Stimulated activated CD8-positive, alpha-beta memory T cell treated with anti-CD3 and anti-CD28 coated beads, Interleukin-4, amount 100 ng/mL, for 4 hours (primary cell): ENCODE results near the gene ACTR1A.
"Not testable (repeated sequence)": the region's sequence is repeated elsewhere in the genome, so short reads cannot be mapped to it uniquely, and the experiment has no call there.

Source experiments
- DNase-seq, 2 donors: peaks; one replicate each; pipeline ENCODE4 v3.0.0-alpha.2; 2020; ENCODE audit warnings: low read depth in 2 of 2, low spot score in 1 of 2

Gene ACTR1A

DNA sequence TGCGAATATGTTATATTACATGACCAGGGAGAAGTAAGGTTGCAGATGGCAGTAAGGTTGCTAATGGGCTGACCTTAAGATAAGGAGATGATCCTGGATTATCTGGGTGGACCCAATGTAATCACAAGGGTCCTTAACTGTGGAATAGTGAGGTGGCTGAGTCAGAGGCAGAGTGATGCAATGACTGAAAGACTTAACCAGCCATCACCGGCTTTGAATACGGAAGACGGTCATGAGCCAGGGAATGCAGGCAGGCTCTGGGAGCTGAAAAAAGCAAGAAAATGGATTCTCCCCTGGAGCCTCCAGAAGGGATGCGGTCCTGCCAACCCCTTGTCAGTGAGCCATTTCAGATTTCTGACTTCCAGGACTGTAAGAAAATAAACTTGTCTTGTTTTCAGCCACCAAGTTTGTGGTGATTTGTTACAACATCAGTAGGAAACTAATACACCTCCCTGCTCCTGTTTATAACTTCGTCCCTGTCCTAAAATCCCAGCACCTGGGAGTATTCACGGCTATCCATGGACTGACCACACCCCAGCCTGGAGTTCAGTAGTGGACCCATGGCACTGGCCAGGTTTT, 46.5 kb downstream of the ACTR1A start:
- no peak for DNase-seq

DNA sequence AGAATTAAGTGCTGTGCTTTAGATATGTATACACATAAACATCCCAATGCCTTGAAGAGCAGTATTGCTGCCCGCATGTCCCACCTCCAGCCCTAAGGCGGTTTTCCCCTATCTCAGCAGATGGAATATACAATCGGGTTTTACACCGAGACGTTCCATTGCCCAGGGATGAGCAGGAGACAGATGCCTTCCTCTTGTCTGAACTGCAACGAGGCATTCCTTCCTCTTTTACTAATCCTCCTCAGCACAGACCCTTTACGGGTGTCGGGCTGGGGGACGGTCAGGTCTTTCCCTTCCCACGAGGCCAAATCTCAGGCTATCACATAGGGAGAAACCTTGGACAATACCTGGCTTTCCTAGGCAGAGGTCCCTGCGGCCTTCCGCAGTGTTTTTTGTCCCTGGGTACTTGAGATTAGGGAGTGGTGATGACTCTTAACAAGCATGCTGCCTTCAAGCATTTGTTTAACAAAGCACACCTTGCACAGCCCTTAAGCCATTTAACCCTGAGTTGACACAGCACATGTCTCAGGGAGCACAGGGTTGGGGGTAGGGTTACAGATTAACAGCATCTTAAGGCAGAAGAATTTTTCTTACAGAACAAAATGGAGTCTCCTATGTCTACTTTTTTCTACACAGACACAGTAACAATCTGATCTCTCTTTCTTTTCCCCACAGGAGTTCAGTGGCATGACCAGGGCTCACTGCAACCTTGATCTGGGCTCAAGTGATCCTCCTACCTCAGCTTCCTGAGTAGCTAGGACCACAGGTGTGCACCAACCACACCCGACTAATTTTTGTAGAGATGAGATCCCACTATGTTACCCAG, 47.6 kb downstream of the ACTR1A start:
- DNase-seq = not testable (repeated sequence)

DNA sequence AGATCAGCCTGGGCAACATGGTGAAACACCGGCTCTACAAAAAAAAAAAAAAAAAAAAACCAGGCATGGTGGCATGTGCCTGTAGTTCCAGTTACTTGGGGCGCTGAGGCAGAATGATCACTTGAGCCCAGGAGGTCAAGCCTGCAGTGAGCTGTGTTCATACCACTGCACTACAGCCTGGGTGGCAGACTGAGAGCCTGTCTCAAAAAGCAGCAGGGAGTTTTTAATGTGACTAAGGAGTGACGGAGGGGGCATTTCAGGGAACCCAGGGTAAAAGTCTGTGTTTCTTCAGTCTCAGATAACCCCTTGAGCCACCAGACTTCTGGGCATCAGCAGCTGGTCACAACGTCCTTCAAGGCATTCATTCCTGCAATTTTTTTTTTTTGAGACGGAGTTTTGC, 49.0 kb downstream of the ACTR1A start:
- DNase-seq = no peak

DNA sequence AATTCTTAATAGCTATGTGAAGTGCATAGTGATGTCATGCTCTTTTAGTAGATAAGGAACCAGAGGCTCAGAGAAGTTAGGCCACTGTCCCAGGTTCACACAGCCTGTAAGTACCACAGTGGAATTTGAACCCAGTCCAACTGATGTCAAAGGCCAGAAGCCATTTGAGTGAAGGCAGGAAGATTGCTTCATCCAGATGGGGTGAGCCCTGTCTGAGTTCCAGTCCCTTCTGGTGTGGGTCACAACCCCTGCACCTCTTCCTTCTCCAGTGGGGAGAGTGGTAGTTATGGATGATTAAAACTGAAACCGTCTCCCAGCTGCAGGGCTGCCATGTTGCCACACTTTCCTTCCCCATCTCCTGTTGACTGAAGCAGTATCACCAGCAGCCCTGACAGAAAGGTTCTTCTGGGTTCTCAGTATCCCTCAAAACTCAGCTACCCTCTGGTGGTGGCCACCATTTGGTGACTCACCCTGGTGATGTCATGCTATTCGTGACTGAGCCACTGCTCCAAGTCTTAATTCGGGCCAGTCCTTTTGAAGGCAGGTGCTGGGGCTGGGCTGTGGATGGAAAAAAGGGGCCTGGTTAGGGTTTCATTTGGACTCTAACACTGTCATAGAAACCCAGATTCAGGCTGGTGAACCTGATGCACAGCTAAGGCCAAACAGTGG, 49.7 kb downstream of the ACTR1A start:
- DNase-seq = peak in 1 of 2 donors; percentile 32

DNA sequence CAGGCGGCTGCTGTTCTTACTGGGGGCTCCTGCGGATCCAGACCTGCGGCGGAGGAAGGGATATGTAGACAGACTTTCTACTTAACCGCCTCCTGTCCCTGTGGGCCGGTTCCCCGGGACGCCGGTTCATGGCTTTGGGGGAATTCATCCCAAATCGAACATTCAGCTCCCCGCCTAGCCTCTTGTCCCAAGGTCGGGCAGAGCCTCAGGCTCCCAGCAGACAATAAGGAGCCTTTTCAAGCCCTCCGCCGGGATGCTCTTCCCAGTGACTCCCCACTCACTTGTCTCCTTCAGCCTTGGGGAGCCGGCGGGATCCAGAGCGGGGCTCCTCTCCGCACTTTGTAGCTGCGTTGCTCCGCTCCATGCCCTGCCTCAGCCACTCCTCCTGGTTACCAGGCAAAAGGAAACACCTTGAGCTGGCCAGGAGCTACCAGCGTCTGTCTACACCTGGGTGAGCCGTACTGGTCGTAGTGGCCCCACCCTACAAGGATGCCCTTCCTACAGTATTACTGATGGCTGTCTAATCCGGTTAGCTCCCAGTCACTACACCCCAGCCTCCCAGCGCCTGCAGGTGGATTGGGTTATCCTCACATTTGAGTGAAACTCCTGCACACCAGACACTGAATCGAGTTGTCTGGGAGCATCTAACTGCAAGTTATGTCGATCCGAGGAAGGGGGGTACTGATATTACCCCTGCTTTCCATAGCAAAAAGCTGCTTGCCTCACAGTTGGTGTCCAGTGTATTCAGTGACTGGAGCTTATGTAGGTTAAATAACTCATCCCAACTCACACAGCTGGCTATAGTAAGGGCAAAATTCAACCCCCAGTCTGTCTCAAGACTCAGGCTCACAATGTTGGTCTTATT, 51.2 kb downstream of the ACTR1A start, which contains the start of gene C10orf95:
Gene C10orf95, minus strand, starts transcription at position 439 of the 865 bp plus-strand sequence. CDS start 450 bp downstream, outside the sequence.
- DNase-seq = no peak

DNA sequence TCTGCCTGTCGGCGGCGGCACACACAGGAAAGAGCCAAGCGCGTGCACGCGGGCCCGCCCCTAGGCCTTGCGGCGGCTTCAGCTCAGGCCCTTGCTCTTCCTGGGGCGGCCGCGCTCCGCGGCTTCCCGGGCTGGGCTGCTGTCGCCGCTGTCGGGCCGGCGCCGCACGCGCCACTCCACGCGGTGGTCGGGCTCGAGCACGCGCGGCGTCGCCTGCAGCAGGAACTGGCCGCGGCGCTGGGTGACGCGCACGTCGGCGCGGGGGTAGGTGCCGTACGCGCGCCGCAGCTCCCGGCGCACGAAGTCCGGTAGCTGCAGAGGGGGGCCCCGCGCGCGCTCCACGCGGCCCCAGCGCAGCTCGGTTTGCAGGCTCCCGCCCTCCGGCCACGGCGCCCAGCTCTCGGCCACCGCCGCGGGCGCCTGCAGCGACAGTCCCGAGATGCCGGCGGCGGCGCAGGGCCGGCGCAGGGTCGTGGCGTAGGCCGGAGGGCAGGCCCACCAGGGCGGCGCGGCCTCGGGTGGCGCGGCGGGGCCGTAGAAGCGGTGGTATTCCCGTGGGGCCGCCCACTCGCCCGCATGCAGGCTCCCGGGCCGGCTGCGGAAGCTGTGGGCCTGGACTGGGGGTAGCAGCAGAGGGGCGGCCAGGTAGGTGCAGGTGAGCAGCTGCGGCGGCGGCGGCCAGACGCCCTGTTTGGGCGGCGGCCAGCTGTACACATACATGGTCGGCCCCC, 52.0 kb downstream of the ACTR1A start:
- peak; percentile 52 to 80 for DNase-seq

DNA sequence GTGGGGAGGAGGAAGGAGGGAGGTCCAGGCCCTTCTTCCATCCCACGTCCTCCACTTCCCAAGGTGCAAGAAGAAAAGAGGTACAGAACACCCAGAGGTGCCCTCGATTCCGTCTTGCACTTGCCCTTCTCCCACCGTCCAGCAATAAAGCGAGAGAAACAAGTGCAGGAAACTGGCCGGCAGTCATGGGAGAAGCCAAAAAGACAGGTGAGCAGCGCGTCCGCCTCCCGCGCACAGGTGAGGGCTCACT, 52.5 kb downstream of the ACTR1A start:
- no peak for DNase-seq

DNA sequence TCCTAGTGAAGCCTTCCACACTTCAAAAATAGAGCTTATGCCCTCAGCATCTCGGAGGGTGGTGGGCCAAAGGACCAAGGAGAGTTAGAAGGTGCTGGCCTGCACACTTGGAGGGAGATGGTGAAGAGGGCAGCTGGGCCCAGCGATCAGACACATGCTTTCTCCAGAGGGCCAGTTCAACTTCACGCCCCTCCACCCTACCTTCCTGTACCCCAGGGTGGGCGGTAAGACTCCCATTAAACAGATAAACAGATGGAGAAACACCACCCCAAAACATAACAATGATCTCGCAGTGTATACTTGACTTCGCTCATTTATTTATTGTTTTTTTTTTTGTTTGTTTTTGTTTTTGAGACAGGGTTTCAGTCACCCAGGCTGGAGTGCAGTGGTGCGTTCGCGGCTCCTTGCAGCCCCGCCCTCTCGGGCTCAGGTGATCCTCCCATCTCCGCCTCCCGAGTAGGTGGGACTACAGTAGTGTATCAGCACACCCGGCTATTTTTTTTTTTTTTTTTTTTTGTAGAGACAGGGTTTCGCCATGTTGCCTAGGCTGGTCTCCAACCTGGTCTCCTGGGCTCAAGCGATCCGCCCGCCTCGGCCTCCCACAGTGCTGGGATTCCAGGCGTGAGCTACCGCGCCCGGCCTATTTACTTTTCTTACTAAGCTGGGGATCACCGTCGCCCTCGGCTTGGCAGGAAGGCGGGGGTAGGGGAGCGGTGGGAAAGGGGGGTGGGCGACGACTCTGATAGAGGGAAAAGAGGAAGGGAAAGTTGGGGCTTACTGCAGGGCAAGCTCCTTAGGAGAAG, 53.0 kb downstream of the ACTR1A start:
- peak; percentile 67 to 78 for DNase-seq

DNA sequence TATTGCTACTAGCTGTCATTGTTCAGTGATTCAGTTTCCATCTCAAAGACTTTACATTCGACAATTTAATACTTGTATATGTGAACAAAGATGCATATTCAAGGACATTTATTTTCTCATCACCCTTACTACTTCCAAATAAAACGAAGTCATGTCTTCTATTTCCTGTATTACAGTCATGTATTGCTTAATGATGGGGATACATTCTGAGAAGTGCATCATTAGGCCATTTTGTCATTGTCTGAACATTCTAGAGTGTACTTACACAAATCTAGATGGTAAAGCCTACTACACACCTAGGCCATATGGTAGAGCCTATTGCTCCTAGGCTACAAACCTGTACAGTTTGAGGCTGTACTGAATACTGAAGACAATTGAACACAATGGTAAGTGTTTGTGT, 57.7 kb downstream of the ACTR1A start:
- no peak for DNase-seq

DNA sequence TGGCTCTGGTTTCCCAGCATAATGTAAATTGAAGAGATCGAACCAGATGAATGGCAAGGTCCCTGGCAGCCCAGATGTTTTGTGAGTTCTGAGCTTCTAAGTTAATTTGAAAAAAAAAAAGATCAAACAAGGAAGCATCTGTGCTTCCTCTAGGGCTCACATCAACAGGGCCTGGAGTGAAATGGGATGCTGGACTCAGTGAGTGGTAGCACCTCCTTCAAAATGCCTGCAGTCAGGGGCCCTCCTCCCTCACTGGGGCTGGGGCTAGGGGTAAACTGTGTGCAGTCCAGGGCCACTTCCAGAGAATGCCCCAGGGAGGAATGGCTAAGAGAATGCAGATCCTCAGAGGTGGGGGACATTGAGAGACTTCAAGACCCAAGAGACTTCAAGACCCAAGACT, 64.1 kb downstream of the ACTR1A start:
- DNase-seq = no peak

DNA sequence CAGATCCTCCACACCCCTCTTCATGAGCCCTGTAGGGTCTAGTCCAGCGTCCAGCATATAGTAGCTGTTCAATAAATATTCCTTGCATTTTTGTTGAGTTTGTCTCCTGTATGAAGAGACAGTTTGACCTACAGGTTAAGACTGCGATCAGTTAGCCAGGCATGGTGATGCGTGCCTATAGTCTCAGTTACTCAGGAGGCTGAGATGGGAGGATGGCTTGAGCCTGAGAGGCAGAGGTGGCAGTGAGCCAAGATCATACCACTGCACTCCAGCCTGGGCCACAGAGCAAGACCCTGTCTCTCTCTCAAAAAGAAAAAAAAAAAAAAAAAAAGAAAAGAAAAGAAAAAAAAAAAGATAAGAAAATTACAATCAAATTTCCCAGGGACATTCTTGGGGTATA, 65.0 kb downstream of the ACTR1A start:
- DNase-seq = no peak

DNA sequence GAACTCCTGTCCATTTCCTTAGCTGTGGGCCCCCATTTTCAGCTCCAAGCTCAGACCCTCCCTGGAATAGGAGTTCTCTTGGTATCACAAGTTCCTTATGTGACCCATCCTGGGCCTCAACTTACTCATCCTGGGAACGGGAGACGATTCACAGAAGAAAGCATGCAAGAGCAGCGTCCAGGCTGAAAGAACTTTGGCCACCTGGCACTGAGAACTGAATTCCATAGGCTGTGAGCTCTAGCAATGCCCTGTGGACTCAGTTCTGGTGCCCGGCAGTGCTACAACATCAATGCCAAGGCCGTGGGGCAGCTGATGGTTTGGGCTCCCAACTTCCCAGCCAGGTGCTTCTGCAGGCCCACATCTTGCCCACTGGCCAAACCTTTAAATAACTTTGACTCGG, 66.2 kb downstream of the ACTR1A start:
- no peak for DNase-seq

DNA sequence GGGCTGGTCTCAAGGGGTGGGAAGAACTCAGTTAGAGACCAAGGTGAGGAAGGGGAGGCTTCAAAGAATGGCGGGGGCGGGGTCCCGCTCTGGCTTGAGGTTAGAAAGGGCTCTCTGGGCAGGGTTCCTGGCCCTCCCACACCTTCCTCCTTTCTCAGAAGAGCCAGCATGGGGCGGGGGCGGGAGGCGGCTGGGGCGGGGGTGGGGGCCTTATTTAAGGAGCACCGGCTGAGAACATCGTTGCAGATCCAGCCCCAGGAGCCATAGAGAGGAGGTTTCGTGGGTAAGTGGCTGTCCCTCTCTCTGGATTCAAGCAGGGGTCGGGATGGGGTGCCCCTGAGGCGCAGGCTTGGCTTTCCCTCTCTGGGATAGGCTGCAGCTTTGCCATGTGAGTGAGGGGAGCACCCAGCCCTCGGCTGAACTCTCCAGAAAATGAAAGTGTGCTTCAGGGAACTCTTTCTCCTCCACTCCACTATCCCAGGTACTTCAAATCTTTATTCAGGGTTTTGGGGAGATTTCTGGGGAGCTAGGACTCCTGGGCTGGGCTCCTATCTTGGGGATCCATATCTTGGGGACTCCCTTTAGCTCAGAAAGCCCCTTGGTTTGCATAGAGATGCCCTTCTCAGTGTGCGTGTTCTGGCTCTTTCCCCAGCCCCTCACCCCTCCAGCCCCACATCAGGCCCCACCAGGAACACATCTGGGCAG, 66.8 kb downstream of the ACTR1A start:
- peak in 1 of 2 donors; percentile 36 for DNase-seq

DNA sequence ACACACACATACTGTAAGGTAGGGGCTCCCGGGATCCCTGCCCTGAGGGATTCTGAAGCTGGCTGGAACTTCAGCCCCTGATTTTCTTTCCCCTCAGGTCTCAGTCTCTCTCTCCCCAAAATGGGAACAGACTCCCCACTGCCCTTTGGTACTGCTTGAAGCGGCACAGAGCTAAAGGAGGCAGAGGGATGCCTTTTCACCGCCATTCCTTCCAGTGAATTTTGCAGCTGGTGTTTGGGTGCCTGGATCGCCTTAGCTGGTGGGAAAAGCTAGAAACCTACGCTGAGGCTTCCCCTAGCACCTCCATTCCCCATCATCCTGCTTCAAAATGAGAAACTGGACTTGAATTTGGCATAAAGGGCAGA, 67.4 kb downstream of the ACTR1A start:
- DNase-seq = no peak

DNA sequence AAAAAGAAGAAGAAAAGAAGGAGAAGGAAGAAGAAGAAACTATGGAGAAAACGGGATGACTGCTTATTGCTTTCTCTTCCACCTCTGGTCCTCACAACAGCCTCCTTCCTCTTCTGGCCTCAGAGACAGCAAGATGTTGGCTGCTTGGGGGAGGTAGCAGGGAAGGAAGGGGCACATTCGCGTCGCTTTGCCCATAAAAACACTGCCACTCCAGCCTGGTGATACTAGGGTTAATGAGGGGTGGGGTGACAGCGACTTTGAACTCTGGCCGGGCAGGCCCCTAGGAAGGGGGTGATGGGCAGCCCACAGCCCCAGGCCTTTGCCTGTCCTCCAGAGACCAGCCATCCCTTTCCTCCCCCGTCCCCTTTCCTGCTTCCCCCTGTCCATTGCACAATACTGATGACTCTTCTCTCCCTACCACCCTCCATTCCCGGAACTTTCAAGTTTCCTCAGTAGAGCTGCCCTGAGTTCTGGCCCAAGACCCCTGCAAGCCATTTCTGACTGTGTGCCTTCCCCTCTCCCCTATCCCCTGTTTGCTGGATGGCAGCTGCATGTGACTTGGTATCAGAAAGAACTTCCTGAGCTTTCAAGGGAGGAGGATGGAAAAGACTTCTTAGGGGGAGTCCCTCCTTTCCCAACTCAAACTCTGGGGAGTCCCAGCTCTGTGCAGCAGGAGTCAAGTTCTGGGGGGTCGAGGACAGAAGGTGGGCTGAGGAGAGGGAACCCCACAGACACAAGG, 67.9 kb downstream of the ACTR1A start:
- no peak for DNase-seq

DNA sequence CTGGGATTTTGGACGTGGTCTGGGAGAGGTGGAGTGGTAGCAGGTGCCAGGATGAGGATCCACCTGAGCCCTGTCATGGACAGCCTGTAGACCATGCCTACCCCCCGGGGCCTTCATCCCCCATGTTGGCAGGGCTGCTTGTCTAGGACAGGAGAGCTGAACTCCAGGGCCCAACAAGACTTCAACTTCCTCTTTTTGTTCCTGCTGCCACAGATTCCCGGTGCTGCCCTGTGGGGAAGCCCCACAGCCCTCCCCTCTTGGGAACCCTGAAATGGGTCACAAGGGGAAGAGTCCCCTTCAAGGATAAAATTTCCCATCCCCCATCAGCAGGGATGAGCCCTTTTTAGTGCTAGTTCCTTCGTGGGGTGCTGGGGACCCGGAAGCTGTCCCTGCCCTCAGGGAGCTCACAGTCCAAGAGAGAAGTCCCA, 68.9 kb downstream of the ACTR1A start:
- DNase-seq = no peak

DNA sequence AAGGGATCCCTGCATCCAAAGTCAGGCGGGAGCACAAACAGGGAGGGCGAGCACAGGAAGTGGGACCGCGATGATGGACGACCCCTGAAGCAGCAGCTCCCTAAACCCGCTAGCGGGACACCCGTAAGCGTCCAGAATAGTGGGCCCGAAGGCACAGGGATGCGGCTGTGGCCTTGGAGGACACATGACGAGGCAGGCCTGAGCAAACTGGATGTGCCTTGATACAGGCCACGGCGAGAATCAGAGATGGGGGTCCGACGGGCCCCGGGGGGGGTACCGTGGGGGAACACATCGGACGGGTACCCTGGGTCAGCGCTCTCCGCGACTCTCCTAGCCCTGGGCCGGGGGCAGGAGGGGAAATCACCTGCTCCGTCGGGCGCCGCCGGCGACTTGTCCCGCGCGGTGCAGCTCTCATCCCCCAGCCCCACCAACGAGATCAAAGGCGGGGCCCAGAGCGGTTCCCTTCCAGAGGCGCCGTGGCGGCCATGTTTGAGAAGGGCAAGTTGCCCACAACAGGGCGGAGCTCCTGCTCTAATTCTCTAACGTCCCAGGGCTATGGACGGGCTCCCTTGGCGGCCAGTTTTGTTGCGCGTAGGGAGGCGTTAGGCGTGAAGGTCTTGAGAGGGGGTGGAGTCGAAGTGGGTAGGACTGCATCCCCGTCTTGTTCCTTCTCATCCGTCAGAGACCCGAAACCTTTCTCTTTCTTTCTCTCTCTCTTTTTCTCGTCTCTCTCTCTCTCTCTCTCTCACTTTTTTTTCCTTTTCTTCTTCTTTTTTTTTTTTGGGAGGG, 70.2 kb downstream of the ACTR1A start, which contains the start of gene CUEDC2:
Gene CUEDC2, minus strand, starts transcription at position 413 of the 789 bp plus-strand sequence. CDS start 7,386 bp downstream, outside the sequence.
- peak; percentile 86 to 89 for DNase-seq
